Glutamatergic neuron (in vitro differentiated cells): ENCODE measurements around the gene SERPINI2. TPM values are rescaled to one million over a fixed set of nuclear protein-coding genes. Genes with fewer than 3 reads are reported as not detected.

ENCODE experiments used
- DNase-seq: peaks from one replicate; pipeline ENCODE4 v3.0.0; 2022
- H3K27ac Mint-ChIP-seq: one replicate; pipeline ENCODE4 v1.8.0; 2020; ENCODE audit warnings: mild to moderate bottlenecking, mixed read lengths, inconsistent platforms; ENCODE audit not compliant: unreplicated experiment
- H3K27me3 Mint-ChIP-seq: one replicate; pipeline ENCODE4 v1.8.0; 2020; ENCODE audit warnings: mild to moderate bottlenecking, moderate library complexity, mixed read lengths, inconsistent platforms; ENCODE audit not compliant: unreplicated experiment
- H3K36me3 Mint-ChIP-seq: one replicate; pipeline ENCODE4 v1.8.0; 2020; ENCODE audit warnings: mild to moderate bottlenecking, mixed read lengths, inconsistent platforms; ENCODE audit not compliant: unreplicated experiment
- H3K4me1 Mint-ChIP-seq: one replicate; pipeline ENCODE4 v1.8.0; 2020; ENCODE audit warnings: mild to moderate bottlenecking, low read depth, mixed read lengths, inconsistent platforms; ENCODE audit not compliant: unreplicated experiment
- H3K4me3 Mint-ChIP-seq: one replicate; pipeline ENCODE4 v1.8.0; 2020; ENCODE audit warnings: mild to moderate bottlenecking, mixed read lengths, inconsistent platforms; ENCODE audit not compliant: unreplicated experiment
- H3K9me3 Mint-ChIP-seq: one replicate; pipeline ENCODE4 v1.8.0; 2020; ENCODE audit warnings: mild to moderate bottlenecking, moderate library complexity, mixed read lengths, inconsistent platforms; ENCODE audit not compliant: unreplicated experiment
- long read RNA-seq: library from polyadenylated mRNA; unstranded; transcript quantifications from one replicate; pipeline ENCODE4 v2.0.0, GENCODE V29; 2020; ENCODE audit not compliant: unreplicated experiment
- total RNA-seq: library from RNA; stranded (reverse); fragmentation: NEBNext Ultra II Directional; extraction: Animal tissue kit (Norgen Biotek cat#: 25700); gene quantifications from one replicate; pipeline ENCODE4 v1.2.1, GENCODE V29; 2021; ENCODE audit not compliant: unreplicated experiment
- TF ChIP-seq, protein P1 (sequence below): fragments of 200-600 bp; sonication (generic); IDR thresholded peaks from one replicate; pipeline ENCODE4 v1.5.0; 2021; ENCODE audit not compliant: partially characterized antibody, unreplicated experiment

The SERPINI2 gene, protein sequence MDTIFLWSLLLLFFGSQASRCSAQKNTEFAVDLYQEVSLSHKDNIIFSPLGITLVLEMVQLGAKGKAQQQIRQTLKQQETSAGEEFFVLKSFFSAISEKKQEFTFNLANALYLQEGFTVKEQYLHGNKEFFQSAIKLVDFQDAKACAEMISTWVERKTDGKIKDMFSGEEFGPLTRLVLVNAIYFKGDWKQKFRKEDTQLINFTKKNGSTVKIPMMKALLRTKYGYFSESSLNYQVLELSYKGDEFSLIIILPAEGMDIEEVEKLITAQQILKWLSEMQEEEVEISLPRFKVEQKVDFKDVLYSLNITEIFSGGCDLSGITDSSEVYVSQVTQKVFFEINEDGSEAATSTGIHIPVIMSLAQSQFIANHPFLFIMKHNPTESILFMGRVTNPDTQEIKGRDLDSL
- total RNA-seq = not detected
- long read RNA-seq = 0 reads

DNA sequence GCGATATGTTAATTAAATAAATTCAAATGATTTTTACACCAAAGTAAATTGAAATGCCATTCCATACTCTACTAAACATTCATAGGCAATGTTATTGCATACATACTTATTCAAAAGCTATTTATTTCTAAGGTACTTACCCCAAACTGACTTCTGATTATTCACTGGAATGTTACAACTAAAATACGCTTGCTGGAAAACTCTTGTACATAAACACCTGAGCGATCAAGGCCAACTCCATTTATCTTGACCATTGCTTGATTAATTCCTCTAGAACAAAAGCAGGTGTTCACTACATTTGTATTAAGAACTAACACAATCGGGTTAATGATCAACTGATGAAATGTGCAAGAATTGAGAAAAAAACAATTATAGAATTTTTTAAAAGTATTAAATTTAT, at the start of gene SERPINI2:
Gene SERPINI2 (minus strand): TSS at position 180 of the 400 bp plus-strand sequence. CDS start 2,208 bp downstream, outside the sequence.
- Mint-ChIP-seq H3K4me3 (no peak within 1 kb of the TSS), H3K27ac (no peak within 1 kb of the TSS), H3K36me3 (no peaks in the 10 kb centered on the region), H3K9me3 (no peaks in the 10 kb centered on the region), H3K4me1 (no peaks in the 10 kb centered on the region), H3K27me3 (no peaks in the 10 kb centered on the region)
- DNase-seq = no peak
- TF ChIP-seq, protein P1, sequence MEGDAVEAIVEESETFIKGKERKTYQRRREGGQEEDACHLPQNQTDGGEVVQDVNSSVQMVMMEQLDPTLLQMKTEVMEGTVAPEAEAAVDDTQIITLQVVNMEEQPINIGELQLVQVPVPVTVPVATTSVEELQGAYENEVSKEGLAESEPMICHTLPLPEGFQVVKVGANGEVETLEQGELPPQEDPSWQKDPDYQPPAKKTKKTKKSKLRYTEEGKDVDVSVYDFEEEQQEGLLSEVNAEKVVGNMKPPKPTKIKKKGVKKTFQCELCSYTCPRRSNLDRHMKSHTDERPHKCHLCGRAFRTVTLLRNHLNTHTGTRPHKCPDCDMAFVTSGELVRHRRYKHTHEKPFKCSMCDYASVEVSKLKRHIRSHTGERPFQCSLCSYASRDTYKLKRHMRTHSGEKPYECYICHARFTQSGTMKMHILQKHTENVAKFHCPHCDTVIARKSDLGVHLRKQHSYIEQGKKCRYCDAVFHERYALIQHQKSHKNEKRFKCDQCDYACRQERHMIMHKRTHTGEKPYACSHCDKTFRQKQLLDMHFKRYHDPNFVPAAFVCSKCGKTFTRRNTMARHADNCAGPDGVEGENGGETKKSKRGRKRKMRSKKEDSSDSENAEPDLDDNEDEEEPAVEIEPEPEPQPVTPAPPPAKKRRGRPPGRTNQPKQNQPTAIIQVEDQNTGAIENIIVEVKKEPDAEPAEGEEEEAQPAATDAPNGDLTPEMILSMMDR = no peak

DNA sequence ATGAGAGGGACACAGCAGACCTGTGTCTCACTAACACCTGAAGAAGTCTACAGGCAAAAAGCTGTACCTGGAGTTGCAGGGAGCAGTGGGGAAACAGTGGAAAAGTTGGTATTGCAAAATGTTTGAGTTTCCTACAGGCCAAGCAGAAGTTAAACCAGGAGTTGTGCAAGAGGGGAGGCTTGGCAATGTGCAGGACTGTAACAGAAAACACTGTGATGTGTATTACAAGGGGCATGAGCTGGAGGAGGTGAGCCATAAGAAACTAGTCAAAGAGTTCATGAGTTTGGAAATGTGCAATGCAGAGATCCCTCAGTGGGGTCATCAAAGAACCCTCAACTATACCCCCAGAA, 47.1 kb upstream of the SERPINI2 start:
- Mint-ChIP-seq H3K4me1 (no peaks in the 10 kb centered on the region), H3K27ac (no peak overlapping the region), H3K36me3 (no peaks in the 10 kb centered on the region), H3K9me3 (no peaks in the 10 kb centered on the region), H3K27me3 (no peaks in the 10 kb centered on the region), H3K4me3 (no peak overlapping the region)
- TF ChIP-seq, protein P1 = no peak
- DNase-seq = no peak

DNA sequence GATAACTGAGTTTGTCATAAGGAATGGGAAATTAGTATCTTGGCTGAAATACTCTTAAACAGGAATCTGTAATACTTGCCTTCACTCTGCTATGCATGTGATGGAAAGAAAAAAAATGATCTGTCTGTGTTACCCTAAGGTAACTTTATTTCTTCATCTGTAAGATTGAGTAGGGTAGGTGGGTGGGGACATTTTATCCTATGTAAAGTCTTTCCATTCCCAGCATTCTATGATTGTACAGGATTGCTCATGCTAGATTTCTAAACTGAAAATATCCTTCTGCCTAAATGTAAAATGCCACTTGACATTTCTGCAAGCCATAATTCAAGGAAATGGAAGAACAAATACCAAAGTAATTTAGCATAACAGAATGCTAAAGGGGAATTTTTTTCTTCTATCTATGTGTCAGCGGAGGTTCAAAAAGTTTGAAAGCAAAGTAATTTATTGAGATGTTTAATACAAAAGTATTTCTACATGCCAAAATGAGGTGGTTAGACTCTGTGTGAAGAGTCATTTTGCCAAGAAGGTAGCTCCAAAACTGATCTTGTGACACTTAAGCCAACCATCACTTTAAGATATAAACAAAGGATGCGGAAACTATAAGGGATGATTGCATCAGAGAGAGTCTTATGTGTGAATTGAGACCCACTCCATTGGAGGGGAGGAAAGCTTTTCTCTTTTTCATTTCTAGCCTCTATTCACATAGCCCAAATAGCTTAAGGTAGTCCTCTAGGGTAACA, 46.6 kb upstream of the SERPINI2 start:
- Mint-ChIP-seq H3K36me3 (no peaks in the 10 kb centered on the region), H3K9me3 (no peaks in the 10 kb centered on the region), H3K4me1 (no peaks in the 10 kb centered on the region), H3K27me3 (no peaks in the 10 kb centered on the region), H3K27ac (no peak overlapping the region), H3K4me3 (no peak overlapping the region)
- TF ChIP-seq, protein P1 = no peak
- DNase-seq = no peak

DNA sequence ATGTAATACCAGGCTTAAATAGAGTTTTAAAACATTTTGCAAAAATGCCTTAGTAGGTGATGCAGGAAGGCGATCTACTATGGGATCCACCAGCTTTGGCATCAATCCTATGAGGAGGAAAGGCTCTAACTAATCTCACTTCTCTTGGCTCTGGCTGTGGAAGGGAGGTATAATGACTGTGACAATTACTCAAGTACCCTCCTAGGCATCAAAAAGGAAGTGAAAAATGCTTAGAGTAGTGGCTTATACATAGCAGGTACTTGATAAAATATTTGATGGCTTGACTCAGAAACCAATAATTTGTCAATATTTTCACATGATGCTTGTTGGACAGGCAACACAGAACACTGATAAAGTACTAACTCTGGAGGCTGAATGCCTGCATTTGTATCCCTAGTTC, 34.1 kb upstream of the SERPINI2 start:
- TF ChIP-seq, protein P1 = no peak
- no peak for DNase-seq
- Mint-ChIP-seq H3K36me3 (no peaks in the 10 kb centered on the region), H3K9me3 (peaks cover 1% of the 10 kb centered on the region), H3K27me3 (no peaks in the 10 kb centered on the region), H3K27ac (no peak overlapping the region), H3K4me1 (no peaks in the 10 kb centered on the region), H3K4me3 (no peak overlapping the region)

DNA sequence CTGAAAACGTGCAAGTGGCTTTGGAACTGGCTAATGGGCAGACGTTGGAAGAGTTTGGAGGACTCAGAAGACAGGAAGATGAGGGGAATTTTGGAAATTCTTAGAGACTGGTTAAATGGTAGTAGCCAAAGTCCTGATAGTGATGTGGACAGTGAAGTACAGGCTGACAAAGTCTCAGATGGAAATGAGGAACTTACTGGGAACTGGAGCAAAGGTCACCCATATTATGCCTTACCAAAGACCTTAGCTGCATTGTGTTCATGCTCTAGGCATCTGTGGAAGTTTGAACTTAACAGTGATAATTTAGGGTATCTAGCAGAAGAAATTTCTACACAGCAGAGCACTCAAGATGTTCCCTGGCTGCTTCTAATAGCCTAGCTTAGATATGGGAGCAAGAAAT, 28.6 kb upstream of the SERPINI2 start:
- no peaks in the 10 kb centered on the region for H3K4me1 Mint-ChIP-seq
- TF ChIP-seq, protein P1 = no peak
- H3K27me3 Mint-ChIP-seq = no peaks in the 10 kb centered on the region
- no peaks in the 10 kb centered on the region for H3K36me3 Mint-ChIP-seq
- peaks cover 3% of the 10 kb centered on the region for H3K9me3 Mint-ChIP-seq
- no peak overlapping the region for H3K4me3 Mint-ChIP-seq
- no peak overlapping the region for H3K27ac Mint-ChIP-seq
- DNase-seq = no peak
